Psoas muscle (tissue), 8 donors: ENCODE data around the gene FHDC1. TPM values are rescaled to one million over a fixed set of nuclear protein-coding genes. Genes with fewer than 3 reads are reported as not detected.

Source experiments
- ATAC-seq, 4 donors: fragments of 200-7000 bp; cut with Tn5 transposase; one replicate each; pipeline ENCODE4 v1.9.1; 2020; ENCODE audit warnings: moderate library complexity in 3 of 4, mild to moderate bottlenecking in 2 of 4
- DNase-seq, 2 donors: peaks; one replicate each; pipeline ENCODE4 v3.0.0-alpha.2; 2020
- H3K27ac ChIP-seq: fragments of 200-600 bp; one replicate; pipeline ENCODE4 v1.8.0; 2022
- H3K27me3 ChIP-seq, 3 donors: fragments of 200-600 bp in 1 of 3; one replicate each; pipeline versions ENCODE4 v1.6.1 to v1.8.0; 2013 to 2022; ENCODE audit warnings: low read length in 2 of 3, mild to moderate bottlenecking in 2 of 3, moderate library complexity in 1 of 3; ENCODE audit not compliant: insufficient read depth in 3 of 3
- H3K36me3 ChIP-seq, 2 donors: fragments of 200-600 bp in 1 of 2; one replicate each; pipeline versions ENCODE4 v1.6.1 to v1.8.0; 2013 to 2022; ENCODE audit warnings: low read depth in 1 of 2, mild to moderate bottlenecking in 1 of 2, moderate library complexity in 1 of 2; ENCODE audit not compliant: insufficient read depth in 1 of 2
- H3K4me1 ChIP-seq: fragments of 200-600 bp; one replicate; pipeline ENCODE4 v1.8.0; 2022
- H3K4me3 ChIP-seq: fragments of 200-600 bp; one replicate; pipeline ENCODE4 v1.8.0; 2022; ENCODE audit warnings: mild to moderate bottlenecking
- H3K9me3 ChIP-seq: fragments of 200-600 bp; one replicate; pipeline ENCODE4 v1.8.0; 2022
- WGBS, 3 donors: extraction: QIAGEN DNeasy Blood & Tissue Kit; methylation state at CpG; one replicate each; pipeline versions ENCODE4 v1.1.6 to v1.1.7; 2013; 5-methylcytosine and 5-hydroxymethylcytosine counted together
- intact Hi-C, 2 donors: fragments of 100-400 bp; cut with DNase I; formaldehyde crosslinking; loops; one replicate each; pipeline versions ENCODE4 v1.11.0 to v1.14.2; 2022
- polyA plus RNA-seq, 3 donors: library from polyadenylated mRNA; stranded (reverse); fragments of 200-250 nt; gene quantifications; one replicate each; pipeline ENCODE4 v1.2.3, GENCODE V29; 2013
- total RNA-seq, 4 donors: library from RNA; stranded (reverse); fragmentation: NEBNext Ultra II Directional in 2 of 4; extraction: Animal tissue kit (Norgen Biotek cat#: 25700) in 2 of 4; gene quantifications; one replicate each; pipeline versions ENCODE4 v1.2.1 to v1.2.4, GENCODE V29; 2021 to 2023
- TF ChIP-seq, protein P1 (sequence below): fragments of 200-600 bp; IDR thresholded peaks from one replicate; pipeline ENCODE4 v1.8.0; 2022; ENCODE audit warnings: antibody characterized with exemption
- donor health status: healthy with polysubstance abuse.
- donor health status: DM: no; HTN: no; CAD: no; lungs with moderate emphysema.
- donor health status: Bipolar disorder and iron deficiency.
- donor health status: healthy.
- donor health status: DM: yes; HTN: yes; CAD: no.
- donor health status: DM: no; HTN: no; CAD: no.
- donor health status: DM: no; HTN: no; CAD: no.
- donor health status: DM: yes; HTN: yes; CAD: no.

The FHDC1 gene
- total and polyA plus RNA-seq, 7 donors = 0.27 to 2.8 (median 0.38) TPM

DNA sequence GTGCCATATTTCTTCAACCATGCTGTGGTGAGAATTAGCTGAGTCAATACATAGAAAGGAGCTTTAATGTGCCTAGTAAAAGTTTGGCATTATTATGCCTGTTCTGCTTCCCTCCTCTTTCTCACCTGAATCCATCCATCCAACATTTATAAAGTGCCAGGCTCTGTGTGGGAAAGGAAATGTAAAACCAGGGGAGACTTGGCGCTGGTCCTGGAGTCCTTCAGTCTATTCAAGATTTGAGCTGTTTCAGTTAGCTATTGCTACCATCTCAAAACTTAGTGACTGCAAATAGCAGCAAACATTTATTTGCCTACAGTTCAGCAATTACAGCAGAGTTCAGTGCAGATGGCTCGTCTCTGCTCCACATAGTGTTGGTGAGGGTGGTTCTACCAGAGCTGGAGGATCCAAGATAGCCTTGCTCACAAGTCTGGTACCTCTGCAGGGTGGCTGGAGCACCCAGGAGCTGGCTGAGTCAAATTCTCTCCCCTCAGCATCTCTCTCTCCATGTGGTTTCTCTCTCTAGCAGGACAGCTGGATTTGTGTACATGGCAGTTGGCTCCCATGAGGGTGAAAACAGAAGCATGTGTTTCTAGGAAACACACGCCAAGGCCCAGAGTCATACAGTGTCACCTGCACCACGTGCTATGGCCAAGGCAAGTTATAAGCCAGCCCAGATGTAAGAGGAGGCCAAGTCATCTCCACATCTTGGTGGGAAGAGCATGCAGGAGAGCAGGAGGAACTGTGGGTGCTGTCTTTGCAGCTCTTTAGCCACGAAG lies 77.3 kb downstream of the FHDC1 start:
- no peak for ATAC-seq
- Histone ChIP-seq H3K27ac (no peak overlapping the region), H3K9me3 (no peaks in the 10 kb centered on the region), H3K27me3 (no peaks in the 10 kb centered on the region), H3K36me3 (no peaks in the 10 kb centered on the region), H3K4me3 (no peak overlapping the region), H3K4me1 (no peaks in the 10 kb centered on the region)
- DNase-seq = no peak
- 41 to 55% (median 45%) methylated on average over 5 of the region's 5 CpGs for WGBS, 3 donors
- TF ChIP-seq, protein P1, sequence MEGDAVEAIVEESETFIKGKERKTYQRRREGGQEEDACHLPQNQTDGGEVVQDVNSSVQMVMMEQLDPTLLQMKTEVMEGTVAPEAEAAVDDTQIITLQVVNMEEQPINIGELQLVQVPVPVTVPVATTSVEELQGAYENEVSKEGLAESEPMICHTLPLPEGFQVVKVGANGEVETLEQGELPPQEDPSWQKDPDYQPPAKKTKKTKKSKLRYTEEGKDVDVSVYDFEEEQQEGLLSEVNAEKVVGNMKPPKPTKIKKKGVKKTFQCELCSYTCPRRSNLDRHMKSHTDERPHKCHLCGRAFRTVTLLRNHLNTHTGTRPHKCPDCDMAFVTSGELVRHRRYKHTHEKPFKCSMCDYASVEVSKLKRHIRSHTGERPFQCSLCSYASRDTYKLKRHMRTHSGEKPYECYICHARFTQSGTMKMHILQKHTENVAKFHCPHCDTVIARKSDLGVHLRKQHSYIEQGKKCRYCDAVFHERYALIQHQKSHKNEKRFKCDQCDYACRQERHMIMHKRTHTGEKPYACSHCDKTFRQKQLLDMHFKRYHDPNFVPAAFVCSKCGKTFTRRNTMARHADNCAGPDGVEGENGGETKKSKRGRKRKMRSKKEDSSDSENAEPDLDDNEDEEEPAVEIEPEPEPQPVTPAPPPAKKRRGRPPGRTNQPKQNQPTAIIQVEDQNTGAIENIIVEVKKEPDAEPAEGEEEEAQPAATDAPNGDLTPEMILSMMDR = no peak
- intact Hi-C loops = no loop called here

DNA sequence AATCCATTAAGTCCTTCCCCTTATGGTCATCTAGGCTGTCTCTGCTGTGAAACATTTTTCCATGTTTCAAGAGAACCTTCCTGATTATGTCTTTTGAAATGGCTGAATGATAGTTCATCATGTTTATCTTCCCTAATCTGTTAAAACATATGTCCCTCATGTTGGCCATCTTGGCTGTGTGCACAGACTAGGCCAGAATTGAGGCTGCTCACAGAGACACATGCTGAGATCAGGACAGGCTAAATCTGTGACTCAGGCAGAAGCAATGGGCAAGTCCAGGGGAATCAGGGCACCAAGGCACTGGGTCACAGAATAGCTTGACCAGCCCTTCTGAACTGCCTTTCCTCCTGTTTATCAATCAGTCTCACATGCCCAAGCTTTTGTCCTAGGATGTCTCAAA lies 78.3 kb downstream of the FHDC1 start:
- ATAC-seq = no peak

DNA sequence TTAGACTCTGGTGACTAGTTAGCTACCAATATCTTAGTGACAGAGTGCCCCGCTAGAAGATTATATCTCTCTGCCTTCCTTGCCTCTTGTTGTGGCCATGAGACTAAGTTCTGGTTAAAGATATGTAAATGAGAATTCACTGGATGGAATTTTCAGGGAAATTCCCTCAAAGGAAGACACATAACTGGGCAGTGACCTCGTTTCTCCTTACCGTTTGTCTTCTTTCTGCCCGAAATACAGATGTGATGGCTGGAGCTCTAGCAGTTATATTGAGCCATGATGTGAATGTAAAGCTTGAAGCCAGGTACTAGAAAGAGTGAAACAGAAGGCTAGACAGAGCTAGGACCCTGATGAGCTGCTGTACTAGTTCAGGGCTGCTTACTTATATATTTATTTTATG lies 80.5 kb downstream of the FHDC1 start:
- TF ChIP-seq, protein P1 = no peak
- Histone ChIP-seq H3K27me3 (no peaks in the 10 kb centered on the region), H3K4me3 (no peak overlapping the region), H3K27ac (no peak overlapping the region), H3K36me3 (no peaks in the 10 kb centered on the region), H3K9me3 (no peaks in the 10 kb centered on the region), H3K4me1 (no peaks in the 10 kb centered on the region)
- ATAC-seq (no peak), DNase-seq (no peak)
- WGBS, 3 donors = 72 to 90% (median 81%) methylated on average over 4 of the region's 4 CpGs
- intact Hi-C loops = no loop called here

More for the DNA sequence above, 78.3 kb downstream of the FHDC1 start:
- Histone ChIP-seq H3K27ac (no peak overlapping the region), H3K4me3 (no peak overlapping the region), H3K36me3 (no peaks in the 10 kb centered on the region), H3K27me3 (no peaks in the 10 kb centered on the region), H3K9me3 (no peaks in the 10 kb centered on the region), H3K4me1 (no peaks in the 10 kb centered on the region)
- TF ChIP-seq, protein P1 = no peak
- no peak for DNase-seq
- intact Hi-C loops = no loop called here

DNA sequence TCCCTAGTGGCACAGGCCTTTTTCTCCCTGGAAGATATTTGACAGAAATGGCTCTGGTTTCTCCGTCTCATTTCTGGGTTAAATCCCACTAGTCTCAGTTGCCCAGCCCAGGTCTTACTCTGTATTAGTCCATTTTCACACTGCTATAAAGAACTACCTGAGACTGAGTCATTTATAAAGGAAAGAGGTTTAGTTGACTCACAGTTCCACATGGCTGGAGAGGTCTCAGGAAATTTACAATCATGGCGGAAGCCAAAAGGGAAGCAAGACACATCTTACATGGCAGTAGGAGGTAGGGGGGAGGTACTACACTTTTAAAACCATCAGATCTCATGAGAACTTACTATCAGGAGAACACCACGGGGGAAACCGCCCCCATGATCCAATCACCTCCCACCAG lies 81.9 kb downstream of the FHDC1 start:
- ATAC-seq (no peak), DNase-seq (no peak)
- Histone ChIP-seq H3K9me3 (no peaks in the 10 kb centered on the region), H3K4me1 (no peaks in the 10 kb centered on the region), H3K27me3 (no peaks in the 10 kb centered on the region), H3K27ac (no peak overlapping the region), H3K36me3 (no peaks in the 10 kb centered on the region), H3K4me3 (no peak overlapping the region)
- intact Hi-C loops = no loop called here
- TF ChIP-seq, protein P1 = no peak
- 89 to 96% (median 94%) methylated on average over 4 of the region's 4 CpGs for whole genome bisulfite sequencing, 3 donors

DNA sequence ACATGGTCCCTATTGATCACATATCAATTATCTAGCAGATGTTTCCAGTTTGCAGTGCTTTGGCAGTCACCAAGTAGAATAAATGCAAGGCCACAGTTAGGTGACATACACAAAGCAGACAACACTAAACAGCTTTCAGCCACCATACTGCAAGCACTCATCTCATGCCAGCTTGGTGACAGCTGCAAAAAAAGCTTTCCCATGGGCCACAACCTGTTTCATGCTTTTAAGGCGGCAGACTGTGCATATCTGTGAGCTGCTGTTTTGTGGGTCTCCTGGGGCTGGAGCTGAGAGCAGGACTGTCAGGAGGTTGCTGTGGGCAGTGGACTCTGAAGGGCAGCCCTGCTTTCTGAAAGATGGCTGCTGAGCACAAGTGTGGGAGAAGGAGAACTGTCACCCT lies 82.6 kb downstream of the FHDC1 start:
- Histone ChIP-seq H3K27me3 (no peaks in the 10 kb centered on the region), H3K4me1 (no peaks in the 10 kb centered on the region), H3K4me3 (no peak overlapping the region), H3K9me3 (no peaks in the 10 kb centered on the region), H3K27ac (no peak overlapping the region), H3K36me3 (no peaks in the 10 kb centered on the region)
- intact Hi-C loops = no loop called here
- WGBS, 3 donors = 68 to 74% (median 73%) methylated on average over 1 of the region's 1 CpG
- TF ChIP-seq, protein P1 = no peak
- ATAC-seq = no peak
- no peak for DNase-seq
